ENCODE measurements around the gene SHANK1.
"Not testable (repeated sequence)": the region's sequence is repeated elsewhere in the genome, so short reads cannot be mapped to it uniquely, and the experiment has no call there.

SHANK1 gene

GRCh38 chr19:50632151-50632835, 87.3 kb downstream of the SHANK1 start:
- no peak for DNase-seq

GRCh38 chr19:50629801-50630200, 89.8 kb downstream of the SHANK1 start:
- no peak for DNase-seq

- no peak for DNase-seq
These were observed 90.4 kb downstream of the SHANK1 start for GRCh38 chr19:50629194-50629593.

GRCh38 chr19:50628551-50628950, 91.1 kb downstream of the SHANK1 start:
- DNase-seq = no peak

- no peak for DNase-seq
These were observed 91.5 kb downstream of the SHANK1 start for GRCh38 chr19:50628146-50628545.

GRCh38 chr19:50626795-50627194, 92.8 kb downstream of the SHANK1 start:
- no peak for DNase-seq

GRCh38 chr19:50626011-50626410, 93.6 kb downstream of the SHANK1 start:
- DNase-seq = no peak

GRCh38 chr19:50624949-50625600, 94.5 kb downstream of the SHANK1 start:
- no peak for DNase-seq

GRCh38 chr19:50620394-50620906, 99.2 kb downstream of the SHANK1 start:
- not testable (repeated sequence) for DNase-seq

- not testable (repeated sequence) for DNase-seq
These were observed 100.4 kb downstream of the SHANK1 start for GRCh38 chr19:50619184-50619583.

- not testable (repeated sequence) for DNase-seq
These were observed 101.2 kb downstream of the SHANK1 start for GRCh38 chr19:50618379-50618778.

- not testable (repeated sequence) for DNase-seq
These were observed 106.8 kb downstream of the SHANK1 start for GRCh38 chr19:50612504-50613404.

All from retina (tissue), 1 donor.